CD14-positive monocyte (primary cell): ENCODE measurements around the gene HECW1. TPM values are rescaled to one million over a fixed set of nuclear protein-coding genes. Genes with fewer than 3 reads are reported as not detected.

Experiments
- DNase-seq, 3 donors: peaks; one replicate each; pipeline ENCODE4 v3.0.0-alpha.2; 2011 to 2022
- H2AFZ ChIP-seq: 2 replicates; pipeline ENCODE4 v1.6.0; 2012; ENCODE audit warnings: mild to moderate bottlenecking, low read depth, low read length, inconsistent platforms; ENCODE audit not compliant: insufficient read depth, poor library complexity, severe bottlenecking
- H3K27ac ChIP-seq, 2 donors: 1 replicate in 1 of 2; 2 replicates in 1 of 2; pipeline ENCODE4 v1.5.1; 2012 to 2013; ENCODE audit warnings: low read length in 2 of 2, control low read depth in 1 of 2, inconsistent platforms in 1 of 2, low read depth in 1 of 2, mild to moderate bottlenecking in 1 of 2
- H3K27me3 ChIP-seq, 2 donors: one replicate each; pipeline versions ENCODE4 v1.6.0 to v1.6.1; 2011 to 2013; ENCODE audit warnings: low read length in 2 of 2; ENCODE audit not compliant: control insufficient read depth in 2 of 2, insufficient read depth in 2 of 2
- H3K36me3 ChIP-seq, 2 donors: replicated peaks in 1 of 2; 1 replicate in 1 of 2; 2 replicates in 1 of 2; pipeline versions ENCODE4 v1.5.1 to v1.6.1; 2012 to 2013; ENCODE audit warnings: low read length in 2 of 2, control low read depth in 1 of 2, inconsistent platforms in 1 of 2, mild to moderate bottlenecking in 1 of 2; ENCODE audit not compliant: insufficient read depth in 2 of 2, control insufficient read depth in 1 of 2
- H3K4me1 ChIP-seq, 2 donors: 1 replicate in 1 of 2; 2 replicates in 1 of 2; pipeline versions ENCODE4 v1.5.1 to v1.6.1; 2012 to 2013; ENCODE audit warnings: low read length in 2 of 2, control low read depth in 1 of 2, inconsistent platforms in 1 of 2, mild to moderate bottlenecking in 1 of 2, moderate library complexity in 1 of 2; ENCODE audit not compliant: insufficient read depth in 2 of 2, control insufficient read depth in 1 of 2
- H3K4me2 ChIP-seq: replicated peaks from 2 replicates; pipeline ENCODE3; 2012; ENCODE audit warnings: low read length, moderate library complexity, mild to moderate bottlenecking; ENCODE audit not compliant: poor library complexity, severe bottlenecking; ENCODE audit errors: extremely low read depth
- H3K4me3 ChIP-seq, 3 experiments: fragments of 200-600 bp in 1 of 3; sonication (generic) in 1 of 3; replicated peaks in 1 of 3; 1 replicate in 2 of 3; 2 replicates in 1 of 3; pipeline ENCODE4 v1.5.1; 2011 to 2013; ENCODE audit warnings: low read length in 3 of 3, mild to moderate bottlenecking in 3 of 3, control low read depth in 2 of 3, low read depth in 2 of 3, inconsistent platforms in 1 of 3, moderate library complexity in 1 of 3
- H3K79me2 ChIP-seq: 2 replicates; pipeline ENCODE4 v1.6.0; 2012; ENCODE audit warnings: mild to moderate bottlenecking, control low read depth, inconsistent platforms, low read length, moderate library complexity; ENCODE audit not compliant: insufficient read depth
- H3K9ac ChIP-seq: 2 replicates; pipeline ENCODE4 v1.6.0; 2017; ENCODE audit warnings: low read length, mild to moderate bottlenecking; ENCODE audit not compliant: insufficient read depth, poor library complexity, severe bottlenecking
- H3K9me3 ChIP-seq, 2 donors: replicated peaks in 1 of 2; 1 replicate in 1 of 2; 2 replicates in 1 of 2; pipeline versions ENCODE4 v1.5.1 to v1.6.1; 2012 to 2013; ENCODE audit warnings: low read length in 2 of 2, control low read depth in 1 of 2; ENCODE audit not compliant: control insufficient read depth in 1 of 2, insufficient read depth in 1 of 2
- H4K20me1 ChIP-seq: 2 replicates; pipeline ENCODE4 v1.6.0; 2012; ENCODE audit warnings: mild to moderate bottlenecking, low read length, control low read depth, moderate library complexity; ENCODE audit not compliant: insufficient read depth
- H3K27ac Mint-ChIP-seq, 7 donors: one replicate each; pipeline ENCODE4 v1.8.0; 2020; ENCODE audit warnings: mild to moderate bottlenecking in 7 of 7, mixed read lengths in 7 of 7, moderate library complexity in 6 of 7, inconsistent platforms in 2 of 7
- H3K27me3 Mint-ChIP-seq, 3 donors: one replicate each; pipeline ENCODE4 v1.8.0; 2021 to 2022; ENCODE audit warnings: low read depth in 3 of 3, mild to moderate bottlenecking in 3 of 3, mixed read lengths in 3 of 3, moderate library complexity in 3 of 3, inconsistent platforms in 1 of 3
- H3K36me3 Mint-ChIP-seq, 2 donors: one replicate each; pipeline ENCODE4 v1.8.0; 2020; ENCODE audit warnings: mixed read lengths in 2 of 2, inconsistent platforms in 1 of 2, mild to moderate bottlenecking in 1 of 2
- H3K4me1 Mint-ChIP-seq: one replicate; pipeline ENCODE4 v1.8.0; 2020; ENCODE audit warnings: mild to moderate bottlenecking, mixed read lengths
- H3K4me3 Mint-ChIP-seq, 2 donors: one replicate each; pipeline ENCODE4 v1.8.0; 2020; ENCODE audit warnings: mild to moderate bottlenecking in 2 of 2, mixed read lengths in 2 of 2, moderate library complexity in 1 of 2
- H3K9me3 Mint-ChIP-seq, 7 donors: one replicate each; pipeline ENCODE4 v1.8.0; 2020 to 2022; ENCODE audit warnings: mixed read lengths in 7 of 7, mild to moderate bottlenecking in 6 of 7, moderate library complexity in 6 of 7, inconsistent platforms in 2 of 7
- WGBS: methylation state at CpG from one replicate; pipeline ENCODE4 v1.1.5; 2013; ENCODE audit warnings: missing lambda C conversion rate; ENCODE audit not compliant: insufficient coverage; 5-methylcytosine and 5-hydroxymethylcytosine counted together
- intact Hi-C, 2 donors: fragments of 100-400 bp; cut with micrococcal nuclease; formaldehyde crosslinking; loops; one replicate each; pipeline versions ENCODE4 v1.15.0 to v1.15.1; 2023
- polyA plus RNA-seq, 3 donors: library from polyadenylated mRNA; depleted of rRNA in 1 of 3; unstranded in 2 of 3; stranded (reverse) in 1 of 3; fragments of 300-500 nt in 2 of 3; fragments of >200 nt in 1 of 3; fragmentation: Illumina TruSeq in 2 of 3; gene quantifications; 1 replicate in 2 of 3; 2 replicates in 1 of 3; pipeline ENCODE4 v1.2.3, GENCODE V29; 2012 to 2021
- TF ChIP-seq, protein P1 (sequence below): fragments of 200-600 bp; IDR thresholded peaks from one replicate; pipeline ENCODE4 v1.8.0; 2022; ENCODE audit warnings: antibody characterized with exemption, mild to moderate bottlenecking

Gene HECW1
- polyA plus RNA-seq, 3 donors: not detected

DNA sequence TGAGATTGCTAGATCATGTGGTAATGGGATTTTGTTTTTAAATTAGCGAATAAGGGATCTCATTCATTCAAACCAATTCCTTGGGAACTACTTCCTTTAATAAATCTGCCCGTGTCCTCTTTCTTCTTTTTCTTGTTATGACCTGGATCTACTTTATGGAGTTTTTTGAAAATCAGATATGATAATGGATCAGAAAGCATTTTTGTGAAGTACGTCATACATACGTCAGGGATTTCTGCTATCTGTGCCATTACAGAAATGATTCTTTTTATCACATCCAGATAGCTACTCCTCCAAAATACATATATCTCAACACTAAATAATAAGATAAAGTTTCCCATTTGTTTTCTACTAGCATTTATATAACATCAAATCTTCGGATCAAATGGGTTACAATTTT is 430.3 kb downstream of the HECW1 start:
- no CpG with 5 or more reads among the region's 5 CpGs for WGBS
- Histone ChIP-seq H2AFZ (no peak overlapping the region), H3K36me3 (no peaks in the 10 kb centered on the region), H3K9me3 (no peaks in the 10 kb centered on the region), H3K27ac (no peak overlapping the region), H3K4me3 (no peak overlapping the region), H3K4me2 (no peak overlapping the region), H4K20me1 (no peaks in the 10 kb centered on the region), H3K9ac (no peak overlapping the region), H3K27me3 (no peaks in the 10 kb centered on the region), H3K79me2 (no peaks in the 10 kb centered on the region), H3K4me1 (no peaks in the 10 kb centered on the region)
- TF ChIP-seq, protein P1, sequence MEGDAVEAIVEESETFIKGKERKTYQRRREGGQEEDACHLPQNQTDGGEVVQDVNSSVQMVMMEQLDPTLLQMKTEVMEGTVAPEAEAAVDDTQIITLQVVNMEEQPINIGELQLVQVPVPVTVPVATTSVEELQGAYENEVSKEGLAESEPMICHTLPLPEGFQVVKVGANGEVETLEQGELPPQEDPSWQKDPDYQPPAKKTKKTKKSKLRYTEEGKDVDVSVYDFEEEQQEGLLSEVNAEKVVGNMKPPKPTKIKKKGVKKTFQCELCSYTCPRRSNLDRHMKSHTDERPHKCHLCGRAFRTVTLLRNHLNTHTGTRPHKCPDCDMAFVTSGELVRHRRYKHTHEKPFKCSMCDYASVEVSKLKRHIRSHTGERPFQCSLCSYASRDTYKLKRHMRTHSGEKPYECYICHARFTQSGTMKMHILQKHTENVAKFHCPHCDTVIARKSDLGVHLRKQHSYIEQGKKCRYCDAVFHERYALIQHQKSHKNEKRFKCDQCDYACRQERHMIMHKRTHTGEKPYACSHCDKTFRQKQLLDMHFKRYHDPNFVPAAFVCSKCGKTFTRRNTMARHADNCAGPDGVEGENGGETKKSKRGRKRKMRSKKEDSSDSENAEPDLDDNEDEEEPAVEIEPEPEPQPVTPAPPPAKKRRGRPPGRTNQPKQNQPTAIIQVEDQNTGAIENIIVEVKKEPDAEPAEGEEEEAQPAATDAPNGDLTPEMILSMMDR: no peak
- no peak for DNase-seq
- Mint-ChIP-seq H3K36me3 (no peaks in the 10 kb centered on the region), H3K4me1 (no peaks in the 10 kb centered on the region), H3K27ac (no peak overlapping the region), H3K27me3 (peaks cover 4 to 10% (median 6%) of the 10 kb centered on the region in 3 donors), H3K9me3 (peaks cover 0 to 10% (median 5%) of the 10 kb centered on the region in 7 donors), H3K4me3 (no peak overlapping the region)
- intact Hi-C loops: no loop called here

DNA sequence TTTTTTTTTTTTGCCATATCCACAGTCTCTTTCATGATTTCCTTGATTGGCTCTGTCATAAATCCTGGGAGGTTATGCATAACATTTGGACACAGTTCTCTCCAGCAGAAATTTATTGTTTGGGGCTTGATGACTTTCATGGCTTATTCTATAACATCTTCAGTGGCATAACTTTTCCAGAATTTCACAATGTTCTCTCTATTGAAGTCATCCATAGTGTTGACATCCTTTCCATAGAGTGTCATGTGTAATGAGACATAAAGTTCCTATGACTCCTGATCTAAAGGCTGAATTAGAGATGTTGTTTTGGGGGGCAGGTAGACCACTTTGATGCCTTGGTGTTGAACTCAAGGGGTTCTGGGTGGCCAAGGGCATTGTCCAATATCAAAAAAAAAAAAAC is 433.8 kb downstream of the HECW1 start:
- TF ChIP-seq, protein P1: no peak
- Histone ChIP-seq H3K9ac (no peak overlapping the region), H2AFZ (no peak overlapping the region), H3K36me3 (no peaks in the 10 kb centered on the region), H3K27ac (no peak overlapping the region), H3K4me3 (no peak overlapping the region), H3K79me2 (no peaks in the 10 kb centered on the region), H3K9me3 (no peaks in the 10 kb centered on the region), H3K27me3 (no peaks in the 10 kb centered on the region), H3K4me1 (no peaks in the 10 kb centered on the region), H4K20me1 (no peaks in the 10 kb centered on the region), H3K4me2 (no peak overlapping the region)
- Mint-ChIP-seq H3K4me1 (no peaks in the 10 kb centered on the region), H3K27ac (no peak overlapping the region), H3K27me3 (peaks cover 2 to 15% (median 11%) of the 10 kb centered on the region in 3 donors), H3K36me3 (no peaks in the 10 kb centered on the region), H3K4me3 (no peak overlapping the region), H3K9me3 (peaks cover 0 to 10% (median 5%) of the 10 kb centered on the region in 7 donors)
- DNase-seq: no peak
- intact Hi-C loops: no loop called here
